HT-29 (cell line): Measurements from ENCODE around the gene KIF23. TPM values are rescaled to one million over a fixed set of nuclear protein-coding genes. Genes with fewer than 3 reads are reported as not detected.
"Not testable (repeated sequence)": the region's sequence is repeated elsewhere in the genome, so short reads cannot be mapped to it uniquely, and the experiment has no call there.

Source experiments
- DNase-seq: peaks from one replicate; pipeline ENCODE4 v3.0.0-alpha.2; 2015; ENCODE audit warnings: low spot score
- total RNA-seq: library from RNA; depleted of rRNA; stranded (reverse); fragments of >200 nt; shearing (Covaris generic); gene quantifications from 2 replicates; pipeline ENCODE4 v1.2.3, GENCODE V29; 2014

Gene KIF23
- total RNA-seq, 1 experiment from 2014 or later, result 66.8 TPM

- no peak for DNase-seq
Observed at GRCh38 chr15:69434679-69435078, 20.5 kb downstream of the KIF23 start.

GRCh38 chr15:69435985-69436384 lies 21.8 kb downstream of the KIF23 start:
- DNase-seq, result no peak

- DNase-seq, result no peak
Observed at GRCh38 chr15:69436951-69437350, 22.8 kb downstream of the KIF23 start.

DNA sequence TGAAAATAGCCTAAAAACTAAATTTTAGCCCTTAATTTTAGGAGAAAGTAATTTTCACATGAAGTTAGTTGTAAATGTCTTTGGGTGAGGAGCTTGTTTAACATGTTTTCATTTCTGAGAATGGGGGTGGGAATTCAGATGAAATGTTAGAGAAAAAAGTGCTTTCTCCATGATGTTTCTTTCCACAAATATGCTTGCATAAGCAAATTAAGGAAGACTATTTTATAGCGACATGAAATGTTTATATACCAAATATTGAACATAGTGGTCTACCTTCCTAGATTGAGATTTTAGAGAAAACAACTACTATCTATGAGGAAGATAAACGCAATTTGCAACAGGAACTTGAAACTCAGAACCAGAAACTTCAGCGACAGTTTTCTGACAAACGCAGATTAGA lies 25.5 kb downstream of the KIF23 start:
- no peak for DNase-seq

- no peak for DNase-seq
Observed at GRCh38 chr15:69443032-69443611, 29.0 kb downstream of the KIF23 start.

DNA sequence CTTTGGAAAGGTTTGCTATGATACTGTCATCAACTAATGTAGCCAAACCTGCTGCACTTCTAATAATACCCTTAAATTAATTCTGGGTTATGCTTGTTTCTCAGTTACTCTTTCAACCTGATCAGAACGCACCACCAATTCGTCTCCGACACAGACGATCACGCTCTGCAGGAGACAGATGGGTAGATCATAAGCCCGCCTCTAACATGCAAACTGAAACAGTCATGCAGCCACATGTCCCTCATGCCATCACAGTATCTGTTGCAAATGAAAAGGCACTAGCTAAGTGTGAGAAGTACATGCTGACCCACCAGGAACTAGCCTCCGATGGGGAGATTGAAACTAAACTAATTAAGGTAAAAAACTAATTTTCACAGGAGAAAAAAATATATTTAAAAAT lies 30.5 kb downstream of the KIF23 start:
- no peak for DNase-seq

- DNase-seq, result no peak
Observed at GRCh38 chr15:69446953-69447352, 32.8 kb downstream of the KIF23 start.

DNA sequence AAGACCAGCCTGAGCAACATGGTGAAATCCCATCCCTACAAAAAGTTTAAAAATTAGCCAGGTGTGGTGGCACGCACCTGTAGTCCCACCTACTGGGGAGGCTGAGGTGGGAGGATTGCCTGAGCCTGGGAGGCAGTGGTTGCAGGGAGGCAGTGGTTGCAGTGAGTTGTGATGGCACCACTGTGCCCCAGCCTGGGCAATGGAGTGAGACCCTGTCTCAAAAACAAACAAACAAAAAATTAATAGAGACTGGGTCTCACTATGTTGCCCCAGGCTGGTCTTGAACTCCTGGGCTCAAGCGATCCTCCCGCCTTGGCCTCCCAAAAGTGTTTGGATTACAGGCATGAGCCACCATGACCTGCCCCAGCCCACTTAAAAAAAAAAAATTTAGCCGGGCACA lies 36.1 kb downstream of the KIF23 start:
- DNase-seq, result not testable (repeated sequence)

GRCh38 chr15:69450968-69451695 lies 37.0 kb downstream of the KIF23 start:
- no peak for DNase-seq

- DNase-seq, result no peak
Observed at GRCh38 chr15:69451951-69452691, 38.0 kb downstream of the KIF23 start.

GRCh38 chr15:69452692-69453521 lies 38.8 kb downstream of the KIF23 start, which contains the start of gene RPLP1:
Gene RPLP1, plus strand, starts transcription at chr15:69452818. Its CDS starts 131 bp downstream, at chr15:69452949.
- peak; percentile 99 for DNase-seq

DNA sequence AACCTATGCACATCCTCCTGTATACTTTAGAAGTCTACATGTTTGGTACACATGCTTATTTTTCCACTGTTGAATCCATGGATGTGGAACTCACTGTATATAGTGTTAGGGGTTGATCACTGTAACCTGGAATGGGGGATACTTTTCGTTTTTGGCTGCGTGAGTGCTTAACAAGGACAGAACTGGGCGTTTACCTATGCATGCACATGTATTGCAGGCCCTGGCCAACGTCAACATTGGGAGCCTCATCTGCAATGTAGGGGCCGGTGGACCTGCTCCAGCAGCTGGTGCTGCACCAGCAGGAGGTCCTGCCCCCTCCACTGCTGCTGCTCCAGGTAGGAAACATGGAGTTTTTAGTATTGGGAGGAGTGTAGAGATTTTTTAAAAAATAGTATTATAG lies 40.8 kb downstream of the KIF23 start:
- no peak for DNase-seq

DNA sequence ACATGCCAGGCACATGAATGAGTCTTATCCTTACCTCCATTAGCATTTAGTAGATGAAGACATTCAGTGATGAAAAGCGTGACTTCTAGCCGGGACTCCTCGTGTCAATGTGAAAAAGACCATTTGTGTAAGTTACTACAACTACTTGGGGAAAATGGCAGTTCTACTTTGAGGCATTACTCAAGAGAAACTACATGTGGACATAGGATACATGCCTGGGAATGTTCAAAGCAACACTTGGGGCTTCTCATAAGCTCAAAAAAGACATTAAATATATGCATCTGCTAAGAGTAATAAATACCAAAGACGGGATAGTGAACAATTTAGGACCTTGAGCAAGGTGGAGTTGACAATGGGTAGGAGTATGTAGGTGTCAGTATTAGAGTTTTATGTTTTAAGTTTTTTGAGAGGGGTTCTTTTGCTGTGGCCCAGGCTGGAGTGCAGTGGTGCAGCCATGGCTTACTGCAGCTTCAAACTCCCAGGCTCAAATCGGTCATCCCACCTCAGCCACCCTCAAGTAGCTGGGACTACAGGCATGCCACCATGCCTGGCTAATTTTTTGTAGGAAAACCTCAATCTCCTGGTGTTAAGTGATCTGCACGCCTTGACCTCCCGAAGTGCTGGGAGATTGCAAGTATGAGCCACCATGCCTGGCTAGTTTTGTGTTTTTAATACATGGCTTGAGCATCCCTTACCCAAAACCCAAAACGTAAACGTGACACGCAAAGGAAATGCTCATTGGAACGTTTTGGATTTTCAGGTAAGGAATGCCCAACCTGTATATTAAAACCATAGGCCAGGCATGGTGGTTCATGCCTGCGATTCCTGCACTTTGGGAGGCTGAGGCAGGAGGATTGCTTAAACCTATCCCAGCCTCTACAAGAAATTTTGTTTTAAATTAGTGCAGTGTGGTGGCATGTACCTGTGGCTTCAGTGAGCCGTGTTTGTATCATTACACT lies 42.3 kb downstream of the KIF23 start:
- no peak for DNase-seq

DNA sequence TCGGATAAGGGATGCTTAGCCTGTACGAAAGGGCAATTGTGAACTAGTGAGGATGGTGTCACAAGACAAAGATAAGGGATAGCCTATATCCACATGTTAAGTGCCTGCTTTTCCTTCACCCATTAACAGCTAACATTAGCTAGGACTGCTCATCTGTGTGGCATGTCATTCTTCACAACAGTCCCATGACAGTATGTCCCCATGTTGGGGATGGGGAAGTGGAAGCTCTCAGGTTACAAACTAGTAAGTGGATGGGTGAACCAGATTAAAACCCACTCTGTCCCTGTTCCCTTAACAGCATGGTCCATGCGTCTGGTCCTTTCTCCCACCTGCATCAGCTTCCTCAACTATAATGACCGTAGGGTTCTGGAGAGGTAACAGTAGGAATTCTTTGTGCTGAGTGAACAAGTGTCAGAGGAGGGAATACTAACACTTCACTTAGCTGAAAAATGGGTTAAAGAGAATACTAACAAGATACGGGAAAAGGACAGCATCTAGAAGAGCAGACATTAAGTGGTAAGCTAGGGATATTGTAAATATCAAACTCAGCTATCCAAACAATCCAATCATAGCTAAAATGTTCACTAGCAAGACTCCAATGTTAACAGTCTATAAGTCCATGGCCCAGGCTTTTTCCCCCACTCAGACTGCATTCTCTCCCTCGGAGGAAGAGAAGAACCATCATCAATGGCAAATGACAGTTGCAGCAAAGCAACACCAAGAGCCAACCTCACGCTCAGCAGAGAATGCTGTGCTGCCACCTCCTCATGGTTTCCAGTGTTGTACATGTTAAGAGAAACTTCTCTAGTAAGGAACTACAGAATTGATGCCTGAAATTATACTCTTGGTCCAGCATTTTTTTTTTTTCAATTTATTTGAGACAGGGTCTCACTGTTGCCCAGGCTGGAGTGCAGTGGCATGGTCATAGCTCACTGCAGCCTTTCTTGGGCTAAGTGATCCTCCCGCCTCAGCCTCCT lies 43.4 kb downstream of the KIF23 start:
- DNase-seq, result no peak

GRCh38 chr15:69459066-69459465 lies 44.9 kb downstream of the KIF23 start:
- no peak for DNase-seq

DNA sequence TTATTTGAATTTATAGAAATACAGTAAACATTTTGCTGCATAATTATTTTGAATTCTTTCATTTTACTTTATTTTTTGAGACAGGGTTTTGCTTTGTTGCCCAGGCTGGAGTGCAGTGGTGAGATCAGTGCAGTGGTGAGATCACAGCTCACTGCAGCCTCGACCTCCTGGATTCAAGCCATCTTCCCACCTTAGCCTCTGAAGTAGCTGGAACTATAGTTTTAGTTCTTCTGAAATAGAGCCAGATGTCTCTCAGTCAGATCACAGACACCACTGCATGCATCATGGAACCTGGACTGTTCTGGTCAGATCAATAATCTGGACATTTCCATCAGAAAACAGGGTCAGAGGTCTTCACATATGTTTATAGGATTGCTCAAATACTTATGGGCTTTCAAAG lies 46.3 kb downstream of the KIF23 start:
- no peak for DNase-seq

- DNase-seq, result peak; percentile 33
Observed at GRCh38 chr15:69462030-69462492, 47.9 kb downstream of the KIF23 start.

DNA sequence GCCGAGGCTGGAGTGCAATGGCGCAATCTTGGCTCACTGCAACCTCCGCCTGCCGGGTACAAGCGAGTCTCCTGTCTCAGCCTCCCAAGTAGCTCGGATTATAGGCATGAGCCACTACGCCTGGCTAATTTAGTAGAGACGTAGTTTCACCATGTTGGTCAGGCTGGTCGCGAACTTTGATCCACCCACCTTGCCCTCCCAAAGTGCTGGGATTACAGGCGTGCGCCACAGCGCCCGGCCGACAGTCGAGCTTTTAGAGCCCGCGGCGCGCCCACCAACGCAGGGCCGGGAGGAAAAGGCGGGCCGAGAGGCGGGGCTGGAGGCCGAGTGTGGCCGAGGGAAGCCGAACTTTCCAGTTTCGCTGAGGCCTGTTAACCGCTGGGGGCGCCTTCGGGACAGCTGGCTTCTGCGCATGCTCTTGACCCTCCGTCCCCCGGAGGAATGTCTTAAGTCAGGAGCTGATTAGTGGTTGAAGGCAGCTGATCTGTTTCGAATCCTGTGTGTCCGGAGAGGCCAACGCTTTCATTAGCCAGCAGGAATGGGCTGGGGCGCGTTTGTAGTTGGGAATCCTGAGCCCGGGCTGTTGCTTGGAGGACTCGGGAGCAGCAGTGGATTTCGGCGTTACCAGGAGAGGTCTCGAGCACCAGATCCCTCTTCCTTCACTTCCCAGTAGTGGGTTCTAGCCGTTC lies 48.5 kb downstream of the KIF23 start:
- peak; percentile 99 for DNase-seq
